ENCODE data around the gene MRPS18A.
A peak's percentile ranks its signal among the peaks of the same experiment; 100 is the strongest.
"Not testable (repeated sequence)": the region's sequence is repeated elsewhere in the genome, so short reads cannot be mapped to it uniquely, and the experiment has no call there.

The MRPS18A gene

GRCh38 chr6:43634702-43635303 lies 52.8 kb downstream of the MRPS18A start:
- DNase-seq (ENCODE audit: low read depth): no peak

DNA sequence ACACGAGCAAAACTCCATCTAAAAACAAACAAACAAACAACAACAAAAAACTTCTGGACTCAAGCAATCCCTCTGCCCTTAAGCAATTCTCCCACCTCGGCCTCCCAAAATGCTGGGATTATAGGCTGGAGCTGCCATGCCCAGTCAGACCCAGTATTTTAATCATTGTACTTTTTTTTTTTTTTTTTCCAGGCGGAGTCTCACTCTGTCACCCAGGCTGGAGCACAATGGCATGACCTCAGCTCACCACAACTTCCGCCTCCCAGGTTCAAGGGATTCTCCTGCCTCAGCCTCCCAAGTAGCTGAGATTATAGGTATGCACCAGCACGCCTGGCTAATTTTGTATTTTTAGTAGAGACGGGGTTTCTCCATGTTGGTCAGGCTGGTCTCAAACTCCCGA lies 54.6 kb downstream of the MRPS18A start:
- DNase-seq (ENCODE audit: low read depth): not testable (repeated sequence)

DNA sequence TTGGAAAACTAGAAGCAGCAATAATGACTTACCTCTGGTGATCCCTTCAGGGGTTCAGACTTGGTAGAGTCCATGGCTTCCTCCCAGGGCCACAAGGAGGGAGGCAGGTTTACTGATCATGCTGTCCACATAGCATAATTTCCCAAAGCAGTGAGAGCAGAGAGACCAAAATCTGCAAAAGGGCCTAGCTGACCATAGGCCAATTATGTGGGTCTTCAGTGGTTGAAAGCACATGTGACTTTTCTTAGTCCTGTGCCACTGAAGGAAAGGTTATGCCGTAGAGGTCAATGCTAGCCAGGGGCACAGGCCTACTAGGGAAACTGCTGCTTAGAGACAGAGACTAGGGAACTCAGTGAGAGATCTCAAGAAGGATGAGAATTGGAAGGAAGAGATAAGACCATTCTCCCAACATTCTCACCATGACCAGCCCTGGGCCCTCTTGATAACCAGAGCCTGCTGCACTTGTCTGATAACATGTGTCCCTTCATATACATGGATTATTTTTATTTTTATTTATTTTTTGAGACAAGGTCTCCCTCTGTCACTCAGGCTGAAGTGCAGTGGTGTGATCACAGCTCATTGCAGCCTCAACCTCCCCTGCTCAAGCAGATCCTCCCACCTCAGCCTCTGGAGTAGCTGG lies 56.5 kb downstream of the MRPS18A start:
- no peak for DNase-seq (ENCODE audit: low read depth)

- DNase-seq (ENCODE audit: low read depth): peak; percentile 81
Observed at GRCh38 chr6:43629505-43630300, 57.9 kb downstream of the MRPS18A start.

GRCh38 chr6:43629104-43629504 lies 58.5 kb downstream of the MRPS18A start, which contains the start of gene GTPBP2:
TSS of gene GTPBP2 (minus strand) at chr6:43629264. CDS start at chr6:43629162, 102 bp downstream.
- peak; percentile 90 for DNase-seq (ENCODE audit: low read depth)

DNA sequence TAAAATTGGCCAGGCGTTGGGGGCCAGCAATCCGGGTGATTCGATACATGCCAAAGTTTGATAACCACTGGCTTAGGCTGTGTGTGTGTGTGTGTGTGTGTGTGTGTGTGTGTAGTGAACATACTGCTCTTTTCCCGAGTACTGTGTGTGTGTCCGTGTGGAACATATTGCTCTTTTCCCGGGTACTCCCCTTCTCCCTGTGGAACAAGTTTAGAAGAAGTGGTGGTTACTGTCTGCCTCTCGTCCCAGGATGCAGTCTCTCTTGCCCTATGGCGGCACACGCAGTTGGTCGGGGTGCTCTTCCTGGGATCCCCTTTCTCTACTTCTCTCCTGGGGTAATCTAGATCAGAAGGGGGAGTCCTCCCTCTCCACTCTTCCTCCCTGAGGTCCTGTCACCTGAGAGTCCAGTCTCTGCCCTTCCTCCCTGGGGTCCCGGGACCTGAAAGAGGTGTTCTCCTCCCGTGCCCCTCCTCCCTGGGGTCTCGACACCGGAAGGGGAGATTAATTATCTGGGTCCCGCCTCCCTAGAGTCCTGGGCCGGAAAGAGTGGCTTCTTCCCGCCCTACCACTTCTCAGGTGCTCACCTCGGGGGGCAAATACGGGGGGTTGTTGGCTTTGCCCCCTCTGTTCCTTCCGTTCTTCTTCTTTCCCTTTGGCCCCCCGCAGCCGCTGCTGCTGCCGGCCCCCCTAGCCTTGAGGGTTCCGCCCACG lies 59.0 kb downstream of the MRPS18A start:
- DNase-seq (ENCODE audit: low read depth): no peak

- DNase-seq (ENCODE audit: low read depth): no peak
Observed at GRCh38 chr6:43627008-43627825, 60.4 kb downstream of the MRPS18A start.

- DNase-seq (ENCODE audit: low read depth): no peak
Observed at GRCh38 chr6:43625393-43625992, 62.1 kb downstream of the MRPS18A start.

DNA sequence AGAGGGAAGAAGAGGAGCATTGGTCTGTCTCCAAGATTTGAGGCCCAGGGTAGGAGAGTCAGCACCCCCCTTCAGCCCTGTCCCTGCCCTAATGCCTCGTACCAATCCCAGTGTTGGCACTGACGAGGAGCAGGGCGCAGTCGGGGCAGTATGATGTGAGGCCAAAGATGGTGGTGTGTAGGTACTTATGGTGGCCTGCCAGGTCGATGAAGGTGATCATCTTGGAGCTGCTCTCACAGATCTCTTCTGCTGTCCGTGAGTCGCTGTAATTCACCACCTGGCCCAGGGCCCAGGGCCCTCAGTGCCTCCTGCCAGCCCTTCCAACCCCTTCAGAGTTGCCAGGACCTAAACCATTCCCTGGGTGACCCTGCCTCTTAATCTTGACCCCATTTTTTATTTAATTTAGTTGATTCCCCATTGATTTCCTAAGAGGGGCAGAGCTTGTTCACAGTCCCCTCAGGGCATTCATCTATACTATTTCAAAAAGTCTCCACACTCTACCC lies 62.8 kb downstream of the MRPS18A start:
- no peak for DNase-seq (ENCODE audit: low read depth)

DNA sequence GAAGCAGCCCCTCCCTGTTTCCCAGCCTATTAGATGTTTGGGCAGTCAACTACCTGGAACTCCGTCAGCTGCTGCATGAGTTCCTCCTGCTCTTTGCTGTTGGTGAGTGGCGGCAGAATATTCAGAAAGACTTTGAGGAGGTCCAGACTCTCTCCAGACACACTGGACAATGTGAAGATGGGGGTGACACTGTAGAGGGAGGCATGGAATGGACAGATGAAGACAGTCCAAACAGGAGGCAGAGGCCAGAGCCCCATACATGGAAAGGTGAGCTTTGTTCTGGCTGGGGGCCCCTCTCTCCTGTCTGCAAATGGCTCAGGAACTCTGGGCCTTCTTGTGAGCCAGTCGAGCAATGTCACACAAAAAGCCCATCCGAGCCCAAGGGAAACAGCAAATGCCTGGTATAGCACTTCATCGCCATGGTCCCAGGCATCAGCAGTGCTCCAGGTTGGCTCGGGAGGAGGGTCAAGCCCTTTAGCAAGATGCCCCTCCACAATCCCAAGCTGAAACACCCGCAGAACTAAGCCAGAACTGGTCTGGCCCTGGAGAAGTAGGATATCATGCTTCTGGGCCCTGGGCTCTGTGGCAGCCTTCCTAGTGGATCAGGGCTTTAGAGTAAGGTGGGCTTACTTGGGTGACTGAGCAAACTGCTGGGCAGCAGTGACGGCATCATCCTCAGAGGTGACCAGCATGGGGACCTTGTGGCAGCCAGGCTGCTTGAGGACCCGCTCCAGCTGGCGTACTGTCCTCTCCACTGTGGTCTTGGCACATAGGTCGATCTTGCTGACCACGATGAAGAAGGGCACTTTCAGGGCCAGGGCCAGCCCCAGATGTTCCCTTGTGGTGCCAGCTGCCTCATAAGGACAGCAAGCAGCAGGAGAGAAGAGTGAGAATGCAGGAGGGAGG lies 63.5 kb downstream of the MRPS18A start:
- DNase-seq (ENCODE audit: low read depth): no peak

DNA sequence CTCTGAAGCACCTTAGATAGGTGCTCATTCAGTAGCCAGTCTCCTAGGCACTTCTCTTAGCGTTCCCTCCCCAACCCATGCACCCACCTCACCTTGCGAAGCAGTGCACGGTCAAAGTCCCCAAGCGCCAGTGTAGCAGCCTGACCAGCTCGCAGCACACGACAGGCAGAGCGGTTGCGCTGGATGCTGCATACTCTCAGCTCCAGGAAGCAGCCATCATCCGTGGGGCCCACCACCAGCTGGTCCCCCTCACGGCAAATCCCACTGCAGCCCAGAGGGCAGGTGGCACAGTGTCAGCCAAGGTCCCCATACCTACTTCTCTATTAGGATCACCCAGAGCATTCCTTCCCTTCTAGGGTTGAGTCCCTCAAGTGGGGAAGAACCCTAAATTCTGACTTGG lies 65.0 kb downstream of the MRPS18A start:
- no peak for DNase-seq (ENCODE audit: low read depth)

DNA sequence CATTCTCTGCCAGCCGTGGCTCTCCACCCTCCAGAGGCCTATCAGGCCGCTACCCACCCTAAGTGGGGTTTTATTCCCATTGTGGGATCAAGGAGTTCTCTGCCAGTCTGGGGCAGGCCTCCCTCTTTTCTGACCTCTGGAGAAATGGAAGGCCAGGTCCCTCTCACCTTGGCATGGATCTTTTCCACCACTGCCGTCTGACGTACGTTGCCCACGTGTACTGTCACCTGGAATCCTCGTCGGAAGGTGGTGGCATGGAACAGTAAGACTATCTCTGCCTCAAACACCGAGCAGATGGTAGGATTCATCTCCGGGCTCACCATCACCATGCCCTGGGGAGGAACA lies 65.8 kb downstream of the MRPS18A start:
- DNase-seq (ENCODE audit: low read depth): no peak
